ENCODE results near the gene XPA. TPM values are rescaled to one million over a fixed set of nuclear protein-coding genes. Genes with fewer than 3 reads are reported as not detected.
A peak's percentile ranks its signal among the peaks of the same experiment; 100 is the strongest.

Gene XPA
- total and polyA plus RNA-seq, 2 of the 13 experiments (the other 11 are each of a cell fraction or from before 2014, with no cell fraction given), result 2.3 to 15.2 TPM

- TF ChIP-seq, protein P1, sequence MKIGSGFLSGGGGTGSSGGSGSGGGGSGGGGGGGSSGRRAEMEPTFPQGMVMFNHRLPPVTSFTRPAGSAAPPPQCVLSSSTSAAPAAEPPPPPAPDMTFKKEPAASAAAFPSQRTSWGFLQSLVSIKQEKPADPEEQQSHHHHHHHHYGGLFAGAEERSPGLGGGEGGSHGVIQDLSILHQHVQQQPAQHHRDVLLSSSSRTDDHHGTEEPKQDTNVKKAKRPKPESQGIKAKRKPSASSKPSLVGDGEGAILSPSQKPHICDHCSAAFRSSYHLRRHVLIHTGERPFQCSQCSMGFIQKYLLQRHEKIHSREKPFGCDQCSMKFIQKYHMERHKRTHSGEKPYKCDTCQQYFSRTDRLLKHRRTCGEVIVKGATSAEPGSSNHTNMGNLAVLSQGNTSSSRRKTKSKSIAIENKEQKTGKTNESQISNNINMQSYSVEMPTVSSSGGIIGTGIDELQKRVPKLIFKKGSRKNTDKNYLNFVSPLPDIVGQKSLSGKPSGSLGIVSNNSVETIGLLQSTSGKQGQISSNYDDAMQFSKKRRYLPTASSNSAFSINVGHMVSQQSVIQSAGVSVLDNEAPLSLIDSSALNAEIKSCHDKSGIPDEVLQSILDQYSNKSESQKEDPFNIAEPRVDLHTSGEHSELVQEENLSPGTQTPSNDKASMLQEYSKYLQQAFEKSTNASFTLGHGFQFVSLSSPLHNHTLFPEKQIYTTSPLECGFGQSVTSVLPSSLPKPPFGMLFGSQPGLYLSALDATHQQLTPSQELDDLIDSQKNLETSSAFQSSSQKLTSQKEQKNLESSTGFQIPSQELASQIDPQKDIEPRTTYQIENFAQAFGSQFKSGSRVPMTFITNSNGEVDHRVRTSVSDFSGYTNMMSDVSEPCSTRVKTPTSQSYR (CRISPR knock-in tag; IDR thresholded peaks at IDR 0.05; ENCODE audit: borderline replicate concordance), result no peak
- TF ChIP-seq ZNF614 (CRISPR knock-in tag; IDR thresholded peaks at IDR 0.05; ENCODE audit: borderline replicate concordance) (peak; percentile 42; the same call in 1 of the 2 replicates), GATA4 (IDR thresholded peaks at IDR 0.05; ENCODE audit: borderline replicate concordance, low read depth) (peak; percentile 31; the same call in 1 of the 2 replicates), ZNF292 (CRISPR knock-in tag; IDR thresholded peaks at IDR 0.05; ENCODE audit: borderline replicate concordance, low read depth) (no peak), ARHGAP35 (CRISPR knock-in tag; IDR thresholded peaks at IDR 0.05; ENCODE audit: borderline replicate concordance) (no peak), EZH2 (conservative IDR thresholded peaks at IDR 0.05; ENCODE audit: low read depth, low read length) (no peak), ZNF687 (CRISPR knock-in tag; IDR thresholded peaks at IDR 0.05) (peak; percentile 95), LBX2 (CRISPR knock-in tag; IDR thresholded peaks at IDR 0.05; ENCODE audit: borderline replicate concordance) (no peak), CEBPG (CRISPR knock-in tag; IDR thresholded peaks at IDR 0.05) (peak; percentile 6; the same call in 1 of the 2 replicates), NCOR1 (IDR thresholded peaks at IDR 0.05; ENCODE audit: borderline replicate concordance, low read length) (no peak; the same call in 1 of the 2 replicates), SMC3 (IDR thresholded peaks at IDR 0.05; ENCODE audit: low read length) (no peak), SOX6 (IDR thresholded peaks at IDR 0.05) (no peak), SOX6 (CRISPR knock-in tag; IDR thresholded peaks at IDR 0.05) (peak; percentile 44), SNAI1 (CRISPR knock-in tag; IDR thresholded peaks at IDR 0.05; ENCODE audit: borderline replicate concordance) (no peak), MEIS1 (CRISPR knock-in tag; IDR thresholded peaks at IDR 0.05; ENCODE audit: borderline replicate concordance) (peak; percentile 66; the same call in 1 of the 2 replicates), PAX8 (CRISPR knock-in tag; IDR thresholded peaks at IDR 0.05; ENCODE audit: borderline replicate concordance) (no peak; the same call in 1 of the 2 replicates), MEF2D (CRISPR knock-in tag; IDR thresholded peaks at IDR 0.05) (peak; percentile 22; the same call in 1 of the 2 replicates), SALL2 (CRISPR knock-in tag; IDR thresholded peaks at IDR 0.05) (peak; percentile 81)
- TF ChIP-seq, protein P2, sequence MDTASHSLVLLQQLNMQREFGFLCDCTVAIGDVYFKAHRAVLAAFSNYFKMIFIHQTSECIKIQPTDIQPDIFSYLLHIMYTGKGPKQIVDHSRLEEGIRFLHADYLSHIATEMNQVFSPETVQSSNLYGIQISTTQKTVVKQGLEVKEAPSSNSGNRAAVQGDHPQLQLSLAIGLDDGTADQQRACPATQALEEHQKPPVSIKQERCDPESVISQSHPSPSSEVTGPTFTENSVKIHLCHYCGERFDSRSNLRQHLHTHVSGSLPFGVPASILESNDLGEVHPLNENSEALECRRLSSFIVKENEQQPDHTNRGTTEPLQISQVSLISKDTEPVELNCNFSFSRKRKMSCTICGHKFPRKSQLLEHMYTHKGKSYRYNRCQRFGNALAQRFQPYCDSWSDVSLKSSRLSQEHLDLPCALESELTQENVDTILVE (CRISPR knock-in tag; IDR thresholded peaks at IDR 0.05), result peak; percentile 100
- TF ChIP-seq, protein P3, sequence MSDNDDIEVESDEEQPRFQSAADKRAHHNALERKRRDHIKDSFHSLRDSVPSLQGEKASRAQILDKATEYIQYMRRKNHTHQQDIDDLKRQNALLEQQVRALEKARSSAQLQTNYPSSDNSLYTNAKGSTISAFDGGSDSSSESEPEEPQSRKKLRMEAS (IDR thresholded peaks at IDR 0.05), result peak; percentile 83
These were observed 63.9 kb downstream of the XPA start, which contains the start of the genes NCBP1 and TSTD2 (continued) for GRCh38 chr9:97632985-97633858.

Measured in HepG2 (cell line).